Caco-2 (cell line): ENCODE results near the gene HACD1. TPM values are rescaled to one million over a fixed set of nuclear protein-coding genes. Genes with fewer than 3 reads are reported as not detected.
"Not testable (repeated sequence)": the region's sequence is repeated elsewhere in the genome, so short reads cannot be mapped to it uniquely, and the experiment has no call there.

Source experiments
- BruUV-seq: library from RNA; stranded (reverse); fragments of 400-500 nt; replicated peaks from 2 replicates; lab custom pipeline; 2021; lab: Mats Ljungman, UMichigan
- CTCF ChIA-PET: fragments of 300-600 bp; sonication (Branson Sonifier 250); formaldehyde crosslinking; loops from one replicate; lab custom pipeline; 2022; ENCODE audit warnings: antibody characterized with exemption; lab: Charles Lee
- POLR2A ChIA-PET: fragments of 300-600 bp; sonication (Branson Sonifier 250); formaldehyde crosslinking; loops from one replicate; lab custom pipeline; 2022; ENCODE audit warnings: antibody characterized with exemption; lab: Charles Lee
- DNase-seq, 2 experiments: peaks; one replicate each; pipeline versions ENCODE4 v3.0.0 to v3.0.0-alpha.2; 2020 to 2022
- H3K27me3 ChIP-seq: replicated peaks from 2 replicates; pipeline ENCODE4 v1.6.0; 2011; ENCODE audit warnings: low read length; ENCODE audit not compliant: control insufficient read depth, insufficient read depth
- H3K36me3 ChIP-seq: 2 replicates; pipeline ENCODE4 v1.5.1; 2011; ENCODE audit warnings: low read length; ENCODE audit not compliant: control insufficient read depth, insufficient read depth
- H3K4me1 ChIP-seq: fragments of 250-450 bp; sonication (Bioruptor Pico); 2 replicates; pipeline ENCODE4 v1.5.1; 2020; ENCODE audit warnings: mild to moderate bottlenecking
- H3K4me3 ChIP-seq: 2 replicates; pipeline ENCODE4 v1.5.1; 2011; ENCODE audit warnings: low read depth, mild to moderate bottlenecking, control low read depth, low read length
- H3K9me3 ChIP-seq: fragments of 250-450 bp; sonication (Bioruptor Pico); 2 replicates; pipeline ENCODE4 v1.5.1; 2020; ENCODE audit warnings: mild to moderate bottlenecking, moderate library complexity
- H3K27ac Mint-ChIP-seq: one replicate; pipeline ENCODE4 v1.8.0; 2022; ENCODE audit warnings: mixed read lengths; ENCODE audit not compliant: unreplicated experiment
- H3K27me3 Mint-ChIP-seq: one replicate; pipeline ENCODE4 v1.8.0; 2022; ENCODE audit warnings: mixed read lengths; ENCODE audit not compliant: insufficient read depth, unreplicated experiment
- H3K36me3 Mint-ChIP-seq: one replicate; pipeline ENCODE4 v1.8.0; 2022; ENCODE audit warnings: mild to moderate bottlenecking, mixed read lengths; ENCODE audit not compliant: insufficient read depth, unreplicated experiment
- H3K4me1 Mint-ChIP-seq: one replicate; pipeline ENCODE4 v1.8.0; 2022; ENCODE audit warnings: low read depth, mixed read lengths; ENCODE audit not compliant: unreplicated experiment
- H3K4me3 Mint-ChIP-seq: one replicate; pipeline ENCODE4 v1.8.0; 2022; ENCODE audit warnings: mild to moderate bottlenecking, moderate library complexity, mixed read lengths; ENCODE audit not compliant: unreplicated experiment
- H3K9me3 Mint-ChIP-seq: one replicate; pipeline ENCODE4 v1.8.0; 2022; ENCODE audit warnings: mixed read lengths; ENCODE audit not compliant: unreplicated experiment
- intact Hi-C: fragments of 100-400 bp; cut with micrococcal nuclease; formaldehyde crosslinking; loops from one replicate; pipeline ENCODE4 v1.10.0; 2022; ENCODE audit not compliant: unreplicated experiment
- total RNA-seq: library from RNA; stranded (reverse); gene quantifications from 2 replicates; pipeline ENCODE4 v1.2.3, GENCODE V29; 2022
- TF ChIP-seq, protein P1 (sequence below), 2 experiments: fragments of 200-600 bp in 1 of 2; IDR thresholded peaks; 1 replicate in 1 of 2; 2 replicates in 1 of 2; pipeline versions ENCODE4 v1.5.1 to v1.8.0; 2011 to 2022; ENCODE audit warnings: antibody characterized with exemption in 1 of 2, control low read depth in 1 of 2, inconsistent platforms in 1 of 2, low read depth in 1 of 2, low read length in 1 of 2, mild to moderate bottlenecking in 1 of 2, moderate library complexity in 1 of 2; ENCODE audit not compliant: insufficient read depth in 1 of 2, severe bottlenecking in 1 of 2, unreplicated experiment in 1 of 2

The HACD1 gene
- total RNA-seq, 1 experiment from 2014 or later: 47.8 TPM

DNA sequence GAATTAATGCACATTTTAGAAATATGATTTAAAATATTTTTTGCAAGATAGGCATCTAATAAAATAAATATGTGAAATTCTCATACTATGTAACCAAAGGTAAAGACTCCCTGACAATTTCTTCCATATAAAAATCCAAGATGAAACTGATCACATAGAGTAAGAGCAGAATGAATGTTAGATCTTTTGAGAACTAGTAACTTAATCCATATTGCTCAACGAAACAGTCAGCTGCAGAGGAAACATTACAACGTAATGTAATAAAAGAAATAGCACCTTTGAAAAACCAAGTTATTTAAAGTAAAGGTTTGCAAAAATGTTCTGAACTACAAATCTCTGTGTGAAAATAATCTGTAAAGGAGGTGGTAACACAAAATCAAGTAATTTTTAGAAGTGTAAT, 28.8 kb downstream of the HACD1 start:
- Mint-ChIP-seq H3K27me3 (no peaks in the 10 kb centered on the region), H3K4me1 (peaks cover 22% of the 10 kb centered on the region), H3K4me3 (no peak overlapping the region), H3K36me3 (peaks cover 12% of the 10 kb centered on the region), H3K27ac (no peak overlapping the region), H3K9me3 (no peaks in the 10 kb centered on the region)
- H3K4me1 ChIP-seq: peaks cover 38% of the 10 kb centered on the region
- H3K4me3 ChIP-seq: no peak overlapping the region
- no TSS peak for BruUV-seq
- ChIA-PET CTCF (no interaction called here), POLR2A (no interaction called here)
- H3K27me3 ChIP-seq: no peaks in the 10 kb centered on the region
- no peaks in the 10 kb centered on the region for H3K9me3 ChIP-seq
- intact Hi-C loops: no loop called here
- TF ChIP-seq, protein P1, sequence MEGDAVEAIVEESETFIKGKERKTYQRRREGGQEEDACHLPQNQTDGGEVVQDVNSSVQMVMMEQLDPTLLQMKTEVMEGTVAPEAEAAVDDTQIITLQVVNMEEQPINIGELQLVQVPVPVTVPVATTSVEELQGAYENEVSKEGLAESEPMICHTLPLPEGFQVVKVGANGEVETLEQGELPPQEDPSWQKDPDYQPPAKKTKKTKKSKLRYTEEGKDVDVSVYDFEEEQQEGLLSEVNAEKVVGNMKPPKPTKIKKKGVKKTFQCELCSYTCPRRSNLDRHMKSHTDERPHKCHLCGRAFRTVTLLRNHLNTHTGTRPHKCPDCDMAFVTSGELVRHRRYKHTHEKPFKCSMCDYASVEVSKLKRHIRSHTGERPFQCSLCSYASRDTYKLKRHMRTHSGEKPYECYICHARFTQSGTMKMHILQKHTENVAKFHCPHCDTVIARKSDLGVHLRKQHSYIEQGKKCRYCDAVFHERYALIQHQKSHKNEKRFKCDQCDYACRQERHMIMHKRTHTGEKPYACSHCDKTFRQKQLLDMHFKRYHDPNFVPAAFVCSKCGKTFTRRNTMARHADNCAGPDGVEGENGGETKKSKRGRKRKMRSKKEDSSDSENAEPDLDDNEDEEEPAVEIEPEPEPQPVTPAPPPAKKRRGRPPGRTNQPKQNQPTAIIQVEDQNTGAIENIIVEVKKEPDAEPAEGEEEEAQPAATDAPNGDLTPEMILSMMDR (IDR thresholded peaks at IDR 0.05; ENCODE audit: insufficient read depth in 1 of 2, low read depth in 1 of 2, low read length in 1 of 2, severe bottlenecking in 1 of 2, unreplicated experiment in 1 of 2): no peak
- no peaks in the 10 kb centered on the region for H3K36me3 ChIP-seq
- DNase-seq: no peak

DNA sequence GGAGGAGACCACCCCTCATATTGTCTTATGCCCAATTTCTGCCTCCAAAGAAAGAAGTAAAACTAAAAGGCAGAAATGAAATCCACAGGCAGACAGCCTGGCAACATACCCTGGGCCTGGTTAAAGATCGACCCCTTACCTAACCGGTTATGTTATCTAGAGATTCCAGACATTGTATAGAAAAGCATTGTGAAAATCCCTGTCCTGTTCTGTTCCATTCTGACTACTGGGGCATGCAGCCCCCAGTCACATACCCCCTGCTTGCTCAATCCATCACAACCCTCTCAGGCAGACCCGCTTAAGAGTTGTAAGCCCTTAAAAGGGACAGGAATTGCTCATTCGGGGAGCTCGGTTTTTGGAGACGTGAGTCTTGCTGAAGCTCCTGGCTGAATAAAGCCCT, 29.9 kb downstream of the HACD1 start:
- H3K9me3 Mint-ChIP-seq, H3K4me3 ChIP-seq, intact Hi-C loops, POLR2A ChIA-PET, H3K9me3 ChIP-seq, CTCF ChIA-PET, H3K27me3 ChIP-seq, BruUV-seq, H3K36me3 ChIP-seq, H3K27me3 Mint-ChIP-seq: not testable (repeated sequence)
- peaks cover 38% of the 10 kb centered on the region for H3K4me1 ChIP-seq
- Mint-ChIP-seq H3K4me1 (peaks cover 22% of the 10 kb centered on the region), H3K27ac (peak overlapping the region; percentile 76), H3K36me3 (peaks cover 12% of the 10 kb centered on the region), H3K4me3 (peak overlapping the region; percentile 55)
- DNase-seq: peak in 1 of 2 experiments; percentile 59

DNA sequence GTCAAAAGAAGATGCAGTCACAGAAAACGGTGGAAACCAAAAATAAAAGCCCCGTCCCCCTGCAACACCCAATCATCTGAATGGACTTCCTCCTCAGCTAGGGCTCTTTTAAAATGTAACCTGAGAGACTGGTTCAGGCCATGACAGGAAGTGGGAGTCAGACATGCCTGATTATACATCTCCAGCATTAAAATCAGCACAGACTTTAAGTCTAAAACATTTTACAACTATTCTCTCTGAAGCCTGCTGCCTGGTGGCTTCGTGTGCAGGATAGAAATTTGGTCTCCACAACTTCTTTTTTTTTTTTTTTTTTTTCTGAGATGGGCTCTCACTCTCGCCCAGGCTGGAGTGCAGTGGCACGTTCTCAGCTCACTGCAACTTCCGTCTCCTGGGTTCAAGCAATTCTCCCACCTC, 30.3 kb downstream of the HACD1 start:
- no peak overlapping the region for H3K4me3 ChIP-seq
- no peaks in the 10 kb centered on the region for H3K36me3 ChIP-seq
- no peak for DNase-seq
- Mint-ChIP-seq H3K27ac (peak overlapping the region; percentile 76), H3K9me3 (no peaks in the 10 kb centered on the region), H3K36me3 (peaks cover 12% of the 10 kb centered on the region), H3K4me3 (peak overlapping the region; percentile 55), H3K27me3 (no peaks in the 10 kb centered on the region), H3K4me1 (peaks cover 22% of the 10 kb centered on the region)
- TF ChIP-seq, protein P1 (IDR thresholded peaks at IDR 0.05; ENCODE audit: insufficient read depth in 1 of 2, low read depth in 1 of 2, low read length in 1 of 2, severe bottlenecking in 1 of 2, unreplicated experiment in 1 of 2): no peak
- no peaks in the 10 kb centered on the region for H3K9me3 ChIP-seq
- no peaks in the 10 kb centered on the region for H3K27me3 ChIP-seq
- intact Hi-C loops: no loop called here
- ChIA-PET CTCF (no interaction called here), POLR2A (no interaction called here)
- peaks cover 38% of the 10 kb centered on the region for H3K4me1 ChIP-seq
- no TSS peak for BruUV-seq

DNA sequence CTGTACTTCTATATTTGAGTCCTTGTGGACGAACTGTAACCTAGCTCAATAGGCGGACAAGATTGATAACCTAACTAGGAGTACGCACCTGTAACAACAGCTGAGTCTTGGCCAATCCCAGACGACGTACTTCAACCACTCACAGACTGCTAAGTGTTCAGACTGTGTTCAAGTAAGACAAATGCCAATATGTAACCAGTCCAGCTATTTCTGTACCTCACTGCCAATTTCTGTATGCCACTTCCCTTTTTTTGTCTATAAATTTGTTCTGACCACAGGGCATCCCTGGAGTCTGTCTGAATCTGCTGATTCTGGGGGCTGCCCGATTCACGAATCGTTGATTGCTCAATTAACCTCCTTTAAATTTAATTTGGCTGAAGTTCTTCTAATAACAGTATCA, 32.2 kb downstream of the HACD1 start:
- Mint-ChIP-seq H3K9me3 (no peaks in the 10 kb centered on the region), H3K27ac (no peak overlapping the region), H3K4me1 (peaks cover 22% of the 10 kb centered on the region), H3K27me3 (no peaks in the 10 kb centered on the region), H3K4me3 (no peak overlapping the region), H3K36me3 (peaks cover 2% of the 10 kb centered on the region)
- no peak for DNase-seq
- TF ChIP-seq, protein P1 (IDR thresholded peaks at IDR 0.05; ENCODE audit: insufficient read depth in 1 of 2, low read depth in 1 of 2, low read length in 1 of 2, severe bottlenecking in 1 of 2, unreplicated experiment in 1 of 2): no peak
- Histone ChIP-seq H3K9me3 (no peaks in the 10 kb centered on the region), H3K27me3 (no peaks in the 10 kb centered on the region), H3K36me3 (no peaks in the 10 kb centered on the region), H3K4me1 (peaks cover 28% of the 10 kb centered on the region), H3K4me3 (no peak overlapping the region)
- no TSS peak for BruUV-seq
- intact Hi-C loops: no loop called here
- ChIA-PET CTCF (no interaction called here), POLR2A (no interaction called here)
